ENCODE results near the gene BSG.

BSG gene

DNA sequence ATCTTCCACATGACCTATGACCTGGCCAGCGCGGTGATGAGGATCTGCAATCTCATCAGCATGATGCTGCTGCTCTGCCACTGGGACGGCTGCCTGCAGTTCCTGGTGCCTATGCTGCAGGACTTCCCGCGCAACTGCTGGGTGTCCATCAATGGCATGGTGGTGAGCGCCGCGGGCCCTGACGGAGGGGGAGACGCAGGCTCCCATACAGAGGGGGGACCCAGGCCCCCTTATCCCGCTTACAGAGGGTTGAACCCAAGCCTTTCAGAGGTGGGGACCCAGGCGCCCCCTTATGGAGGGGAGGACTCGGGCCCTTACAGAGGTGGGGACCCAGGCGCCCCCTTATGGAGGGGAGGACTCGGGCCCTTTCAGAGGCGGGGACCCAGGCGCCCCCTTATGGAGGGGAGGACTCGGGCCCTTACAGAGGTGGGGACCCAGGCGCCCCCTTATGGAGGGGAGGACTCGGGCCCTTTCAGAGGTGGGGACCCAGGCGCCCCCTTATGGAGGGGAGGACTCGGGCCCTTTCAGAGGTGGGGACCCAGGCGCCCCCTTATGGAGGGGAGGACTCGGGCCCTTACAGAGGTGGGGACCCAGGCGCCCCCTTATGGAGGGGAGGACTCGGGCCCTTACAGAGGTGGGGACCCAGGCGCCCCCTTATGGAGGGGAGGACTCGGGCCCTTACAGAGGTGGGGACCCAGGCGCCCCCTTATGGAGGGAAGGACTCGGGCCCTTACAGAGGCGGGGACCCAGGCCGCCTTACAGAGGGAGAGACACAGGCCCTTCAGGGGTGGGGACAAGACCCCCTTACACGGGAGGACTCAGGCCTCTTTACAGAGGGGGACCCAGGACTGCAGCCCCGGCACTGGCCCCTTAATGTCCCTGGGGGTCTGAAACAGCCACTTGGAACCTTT is 32.9 kb downstream of the BSG start:
- DNase-seq: peak; percentile 73

DNA sequence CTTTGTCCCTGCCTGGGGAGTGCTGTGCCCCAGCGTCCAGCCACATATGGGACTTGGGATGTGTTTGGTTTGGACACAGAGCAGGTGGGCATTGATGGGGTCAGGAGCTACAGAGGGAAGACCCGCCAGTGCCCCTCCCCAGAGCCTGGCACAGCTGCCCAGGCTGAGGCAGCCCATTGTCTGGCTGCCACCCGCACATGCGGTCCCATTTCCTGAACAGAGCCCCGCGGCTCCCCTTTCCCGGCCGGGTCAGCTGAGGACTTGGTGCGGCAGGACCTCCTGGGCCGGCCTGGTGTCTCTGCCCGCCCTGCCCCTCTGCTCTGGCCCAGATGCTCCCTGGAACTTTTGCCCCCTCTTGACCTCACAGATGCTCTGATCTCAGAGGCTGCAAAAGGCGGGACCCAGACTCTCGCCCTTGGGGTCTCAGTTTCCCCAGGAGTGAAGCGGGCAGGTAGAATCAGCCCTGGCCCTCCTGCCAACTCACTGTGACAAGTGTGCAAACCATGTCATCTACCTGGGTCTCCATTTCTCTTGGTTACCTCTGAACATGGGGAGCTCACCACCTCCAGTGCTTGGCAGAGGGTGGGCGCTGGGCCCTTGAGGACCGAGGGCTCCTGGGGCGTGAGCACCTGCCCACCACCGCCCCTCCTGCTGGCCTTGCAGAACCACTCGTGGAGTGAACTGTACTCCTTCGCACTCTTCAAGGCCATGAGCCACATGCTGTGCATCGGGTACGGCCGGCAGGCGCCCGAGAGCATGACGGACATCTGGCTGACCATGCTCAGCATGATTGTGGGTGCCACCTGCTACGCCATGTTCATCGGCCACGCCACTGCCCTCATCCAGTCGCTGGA is 35.1 kb downstream of the BSG start:
- DNase-seq: no peak

DNA sequence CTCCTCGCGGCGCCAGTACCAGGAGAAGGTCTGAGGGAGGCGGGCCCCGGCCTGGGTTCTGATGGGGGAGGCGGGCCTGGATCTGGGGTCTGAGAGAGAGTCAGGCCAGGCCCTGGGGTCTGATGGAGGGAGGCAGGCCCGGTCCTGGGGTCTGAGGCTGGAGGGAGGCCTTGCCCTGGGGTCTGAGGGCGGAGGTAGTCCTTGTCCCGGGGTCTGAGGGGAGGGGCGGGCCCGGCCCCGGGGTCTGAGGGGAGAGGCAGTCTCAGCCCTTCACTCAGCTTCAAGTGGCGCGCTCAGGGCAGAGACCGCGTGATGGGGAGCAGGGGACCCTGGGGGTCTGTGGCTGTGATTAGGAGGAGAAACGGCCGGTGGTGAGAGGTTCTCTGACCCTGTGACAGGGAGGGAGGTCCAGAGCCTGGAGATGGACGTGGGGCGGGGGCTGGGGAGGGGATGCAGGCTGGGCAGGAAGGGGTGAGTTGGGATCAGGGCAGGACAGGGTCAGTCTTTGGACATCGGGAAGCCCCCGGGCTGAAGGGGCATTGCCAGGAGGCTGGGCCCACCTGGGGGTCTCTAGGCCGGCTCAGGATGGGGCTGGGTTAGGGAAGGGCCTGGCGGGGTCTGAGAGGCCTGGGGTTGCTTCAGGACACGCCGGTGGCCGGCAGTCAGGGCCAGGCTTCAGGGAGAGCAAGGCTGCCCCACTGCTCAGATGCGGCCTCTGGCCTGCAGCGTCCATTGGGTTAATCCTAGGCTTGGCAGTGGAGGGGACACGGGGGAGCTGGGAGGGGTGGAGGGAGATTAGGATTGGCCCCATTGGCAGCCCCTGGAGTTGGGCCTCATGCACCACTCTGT is 36.0 kb downstream of the BSG start:
- no peak for DNase-seq

DNA sequence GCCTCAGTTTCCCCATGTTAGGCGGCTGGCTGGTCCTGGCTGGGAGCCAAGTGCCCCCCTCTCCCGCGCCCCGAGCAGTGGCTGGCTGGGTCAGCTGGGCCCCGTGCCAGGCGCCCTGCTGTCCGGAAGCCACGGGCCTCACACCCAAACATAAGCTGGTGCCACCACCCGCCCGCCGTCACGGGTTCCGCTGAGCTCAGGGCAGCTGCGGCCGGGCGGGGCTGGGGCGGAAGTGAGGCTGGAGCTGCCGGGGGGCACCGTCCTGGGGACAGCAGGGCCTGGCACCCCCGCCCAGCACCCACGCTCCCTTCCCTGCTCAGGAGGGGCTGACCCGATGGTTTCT is 36.6 kb downstream of the BSG start:
- no peak for DNase-seq

DNA sequence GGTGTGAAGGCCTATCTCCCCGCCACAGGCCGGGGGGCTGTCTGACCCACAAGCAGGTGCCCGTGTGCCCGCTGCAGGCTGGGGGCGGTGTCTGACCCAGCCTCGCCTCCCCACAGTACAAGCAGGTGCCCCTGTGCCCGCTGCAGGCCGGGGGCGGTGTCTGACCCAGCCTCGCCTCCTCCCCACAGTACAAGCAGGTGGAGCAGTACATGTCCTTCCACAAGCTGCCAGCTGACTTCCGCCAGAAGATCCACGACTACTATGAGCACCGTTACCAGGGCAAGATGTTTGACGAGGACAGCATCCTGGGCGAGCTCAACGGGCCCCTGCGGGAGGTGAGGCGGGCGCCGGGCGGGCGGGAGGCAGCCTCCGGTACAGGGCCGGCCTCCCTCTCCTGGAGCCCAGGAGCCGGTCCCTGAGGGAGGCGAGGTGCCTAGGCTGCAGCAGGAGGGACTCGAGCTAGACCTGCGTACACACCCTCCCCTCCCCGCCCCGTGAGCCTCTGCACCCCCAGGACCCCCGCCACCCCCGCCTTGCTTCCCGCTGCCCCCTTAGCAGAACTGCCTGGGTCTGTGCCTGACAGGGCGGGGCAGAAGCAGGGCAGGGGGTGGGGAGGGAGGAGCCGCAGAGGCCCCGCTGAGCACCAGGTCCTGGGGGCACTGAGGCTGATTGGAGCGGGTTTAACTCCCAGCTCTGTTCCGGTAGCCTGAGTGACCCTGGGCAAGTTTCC is 37.8 kb downstream of the BSG start:
- peak; percentile 53 for DNase-seq

DNA sequence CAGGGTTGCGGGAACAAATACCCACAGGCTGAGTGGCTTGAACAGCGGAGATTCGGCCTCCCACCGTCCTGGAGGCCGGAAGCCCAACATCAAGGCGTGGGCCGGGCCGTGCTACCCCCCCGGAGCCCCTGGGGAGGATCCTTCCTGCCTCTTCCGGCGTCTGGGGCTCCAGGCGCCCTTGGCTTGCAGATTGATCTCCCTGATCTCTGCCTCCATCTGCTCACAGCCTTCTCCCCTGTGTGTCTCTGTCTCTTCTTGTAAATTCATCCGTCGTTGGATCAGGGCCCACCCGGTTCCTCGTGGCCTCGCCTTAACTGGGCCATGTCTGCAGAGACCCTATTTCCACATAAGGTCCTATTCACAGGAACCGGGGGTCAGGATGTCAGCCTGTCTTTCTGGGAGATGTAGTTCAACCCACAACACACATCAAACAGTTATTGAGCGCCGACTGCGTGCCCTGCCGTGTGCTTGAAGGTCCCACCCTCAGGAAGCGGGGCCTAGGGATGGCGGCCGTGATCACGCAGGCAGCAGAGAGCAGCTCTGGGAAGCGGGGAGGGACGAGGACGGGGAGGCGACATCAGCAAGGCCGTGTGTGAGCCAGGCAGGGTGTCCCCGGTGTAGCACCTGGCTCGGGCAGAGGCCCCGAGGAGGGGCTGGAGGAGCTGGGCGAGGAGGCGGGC is 38.5 kb downstream of the BSG start:
- peak; percentile 72 for DNase-seq

DNA sequence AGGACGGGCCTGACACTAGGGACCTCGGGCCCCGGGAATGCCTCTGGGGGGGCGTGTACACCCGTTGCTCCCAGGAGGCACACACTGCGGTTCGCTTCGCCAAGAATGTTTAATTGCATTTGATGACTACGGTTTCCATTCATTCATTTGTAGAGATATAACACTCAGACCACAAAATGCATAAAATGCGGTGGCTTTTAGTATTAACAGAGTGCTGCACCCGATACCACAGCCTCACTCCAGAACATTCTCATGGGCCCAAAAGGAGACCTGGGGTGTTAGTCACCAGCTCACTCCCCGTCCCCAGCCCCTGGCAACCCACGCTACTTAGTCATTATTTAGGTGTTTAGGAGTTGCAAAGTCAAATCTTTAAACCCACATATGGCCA is 39.1 kb downstream of the BSG start:
- DNase-seq: peak; percentile 86

DNA sequence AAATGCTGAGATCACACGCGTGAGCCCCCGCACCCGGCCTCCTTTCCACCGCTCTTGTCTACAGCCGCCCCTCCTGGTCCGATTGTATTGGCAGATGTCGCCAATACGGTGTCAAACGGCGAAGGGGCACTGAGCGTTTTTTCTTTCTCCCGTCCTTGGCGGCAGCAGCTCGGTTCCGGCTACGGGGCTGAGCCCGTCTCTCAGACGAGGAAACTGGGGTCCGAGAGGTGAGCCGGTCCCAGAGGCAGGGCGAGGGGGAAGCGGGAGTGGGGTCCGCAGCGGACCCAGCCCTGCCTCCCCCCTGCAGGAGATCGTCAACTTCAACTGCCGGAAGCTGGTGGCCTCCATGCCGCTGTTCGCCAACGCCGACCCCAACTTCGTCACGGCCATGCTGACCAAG is 40.5 kb downstream of the BSG start:
- DNase-seq: no peak

DNA sequence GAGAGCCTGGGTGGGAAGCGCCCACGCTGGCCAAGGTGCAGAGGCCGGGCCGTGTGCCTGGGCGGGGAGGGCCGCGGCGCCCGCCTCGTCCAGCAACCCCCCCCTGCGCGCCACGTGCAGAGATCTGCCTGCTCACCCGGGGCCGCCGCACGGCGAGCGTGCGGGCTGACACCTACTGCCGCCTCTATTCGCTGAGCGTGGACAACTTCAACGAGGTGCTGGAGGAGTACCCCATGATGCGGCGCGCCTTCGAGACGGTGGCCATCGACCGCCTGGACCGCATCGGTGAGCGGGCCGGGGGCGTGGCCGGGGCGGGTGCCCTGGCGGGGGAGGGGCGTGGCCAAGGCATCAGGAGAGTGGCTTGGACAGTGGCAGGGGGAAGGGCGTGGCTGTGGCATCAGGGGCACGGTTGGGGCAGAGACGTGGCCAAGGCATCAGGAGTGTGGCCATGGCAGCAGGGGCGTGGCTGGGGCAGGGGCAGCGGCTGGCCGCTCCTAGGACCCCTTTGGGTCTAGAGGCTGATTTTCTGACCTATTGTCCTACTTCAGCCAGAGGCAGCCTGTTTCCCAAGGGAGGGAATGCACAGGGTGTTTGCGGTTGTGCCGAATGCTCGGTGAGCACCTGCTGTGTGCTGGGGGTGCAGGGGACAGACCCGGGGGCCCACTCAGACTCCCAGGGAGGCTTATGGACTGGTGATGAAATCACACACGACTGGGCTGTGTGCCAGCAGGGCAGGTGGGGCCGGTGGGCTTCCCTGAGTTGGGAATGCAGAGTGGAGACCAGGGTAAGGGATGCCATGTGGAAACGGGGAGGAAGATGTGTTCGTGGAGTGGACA is 41.6 kb downstream of the BSG start:
- no peak for DNase-seq

DNA sequence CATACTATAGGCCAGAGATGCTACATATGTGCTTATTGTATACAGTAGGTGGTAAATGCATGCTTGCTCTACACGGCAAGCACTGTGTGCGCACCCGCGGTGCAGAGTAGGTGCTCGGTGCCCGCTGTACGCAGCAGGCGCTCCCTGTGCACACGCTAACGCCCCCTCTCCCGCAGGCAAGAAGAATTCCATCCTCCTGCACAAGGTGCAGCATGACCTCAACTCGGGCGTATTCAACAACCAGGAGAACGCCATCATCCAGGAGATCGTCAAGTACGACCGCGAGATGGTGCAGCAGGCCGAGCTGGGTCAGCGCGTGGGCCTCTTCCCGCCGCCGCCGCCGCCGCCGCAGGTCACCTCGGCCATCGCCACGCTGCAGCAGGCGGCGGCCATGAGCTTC is 43.2 kb downstream of the BSG start:
- DNase-seq: no peak

DNA sequence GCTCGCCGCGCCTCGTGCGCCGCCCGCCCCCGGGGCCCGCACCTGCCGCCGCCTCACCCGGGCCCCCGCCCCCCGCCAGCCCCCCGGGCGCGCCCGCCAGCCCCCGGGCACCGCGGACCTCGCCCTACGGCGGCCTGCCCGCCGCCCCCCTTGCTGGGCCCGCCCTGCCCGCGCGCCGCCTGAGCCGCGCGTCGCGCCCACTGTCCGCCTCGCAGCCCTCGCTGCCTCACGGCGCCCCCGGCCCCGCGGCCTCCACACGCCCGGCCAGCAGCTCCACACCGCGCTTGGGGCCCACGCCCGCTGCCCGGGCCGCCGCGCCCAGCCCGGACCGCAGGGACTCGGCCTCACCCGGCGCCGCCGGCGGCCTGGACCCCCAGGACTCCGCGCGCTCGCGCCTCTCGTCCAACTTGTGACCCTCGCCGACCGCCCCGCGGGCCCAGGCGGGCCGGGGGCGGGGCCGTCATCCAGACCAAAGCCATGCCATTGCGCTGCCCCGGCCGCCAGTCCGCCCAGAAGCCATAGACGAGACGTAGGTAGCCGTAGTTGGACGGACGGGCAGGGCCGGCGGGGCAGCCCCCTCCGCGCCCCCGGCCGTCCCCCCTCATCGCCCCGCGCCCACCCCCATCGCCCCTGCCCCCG is 43.8 kb downstream of the BSG start:
- DNase-seq: no peak

DNA sequence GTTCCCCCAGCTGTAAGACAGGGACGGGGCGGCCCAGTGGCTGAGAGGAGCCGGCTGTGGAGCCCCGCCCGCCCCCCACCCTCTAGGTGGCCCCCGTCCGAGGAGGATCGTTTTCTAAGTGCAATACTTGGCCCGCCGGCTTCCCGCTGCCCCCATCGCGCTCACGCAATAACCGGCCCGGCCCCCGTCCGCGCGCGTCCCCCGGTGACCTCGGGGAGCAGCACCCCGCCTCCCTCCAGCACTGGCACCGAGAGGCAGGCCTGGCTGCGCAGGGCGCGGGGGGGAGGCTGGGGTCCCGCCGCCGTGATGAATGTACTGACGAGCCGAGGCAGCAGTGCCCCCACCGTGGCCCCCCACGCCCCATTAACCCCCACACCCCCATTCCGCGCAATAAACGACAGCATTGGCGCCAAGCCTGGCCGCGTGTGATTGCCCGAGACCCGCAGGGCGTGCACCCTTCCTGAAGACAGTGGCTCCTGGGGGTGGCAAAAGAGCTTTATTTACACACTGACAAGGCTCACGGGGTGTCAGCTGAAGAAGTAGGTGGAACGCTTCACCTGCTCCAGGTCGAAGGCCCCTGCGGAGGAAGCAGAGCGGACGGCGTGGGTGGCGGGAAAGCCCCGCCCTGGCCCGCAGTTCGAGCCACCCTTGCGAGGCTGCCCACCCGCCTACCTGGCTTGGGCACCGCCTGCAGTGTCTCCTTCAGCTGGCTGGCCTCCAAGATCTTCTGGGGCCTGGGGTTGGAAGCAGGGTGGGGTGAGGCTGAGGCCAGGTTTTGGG is 44.5 kb downstream of the BSG start:
- no peak for DNase-seq

DNA sequence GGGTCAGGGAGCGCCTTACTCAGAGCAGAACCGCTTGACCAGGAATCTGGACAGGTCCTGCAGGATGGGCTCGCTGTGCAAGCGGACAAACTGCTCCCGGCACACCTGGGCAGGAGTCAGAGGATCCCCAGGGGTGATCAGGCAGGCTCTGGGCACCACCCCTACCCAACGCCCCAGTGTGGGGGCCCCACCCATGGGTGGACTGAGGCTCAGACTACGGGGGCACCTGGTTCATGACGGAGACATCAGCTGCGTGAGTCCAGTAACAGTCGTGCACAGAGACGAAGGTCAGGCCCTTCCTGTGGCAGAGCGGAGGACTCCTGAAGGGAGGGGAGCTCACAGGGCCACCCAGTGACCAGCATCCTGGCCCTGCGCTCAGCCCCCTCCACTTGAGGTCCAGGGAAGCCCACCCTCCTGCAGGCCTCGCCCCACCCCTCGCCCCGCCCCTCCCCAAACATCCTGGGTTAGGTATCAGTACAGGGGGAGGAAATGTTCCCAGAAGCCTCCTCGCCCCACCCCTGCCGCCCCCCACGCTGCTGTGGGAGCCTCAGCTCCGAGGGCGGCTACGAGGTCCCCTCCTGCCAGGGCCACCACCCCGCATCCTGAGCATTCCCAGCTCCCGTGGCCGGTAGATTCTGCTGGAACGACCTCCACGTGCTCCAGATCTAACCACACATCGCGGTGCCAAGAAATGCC is 45.3 kb downstream of the BSG start:
- DNase-seq: no peak

DNA sequence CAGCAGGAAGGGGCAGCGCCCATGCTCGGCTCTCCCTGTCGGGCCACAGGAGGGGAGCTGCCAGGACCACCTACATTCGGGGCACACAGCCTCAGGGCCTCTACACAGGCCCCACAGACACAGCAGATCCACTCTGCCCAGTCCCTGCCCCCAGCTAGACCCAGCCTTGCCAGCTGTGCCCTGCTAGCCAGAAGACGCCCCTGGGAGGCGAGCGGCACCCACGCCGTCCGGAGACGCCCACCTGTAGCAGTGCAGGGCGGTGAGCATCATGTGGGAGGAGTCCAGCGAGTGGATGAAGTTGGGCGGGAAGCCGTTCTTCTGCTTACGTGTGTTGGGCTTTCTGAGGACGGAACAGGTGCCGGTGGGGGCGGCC is 45.8 kb downstream of the BSG start:
- DNase-seq: no peak

DNA sequence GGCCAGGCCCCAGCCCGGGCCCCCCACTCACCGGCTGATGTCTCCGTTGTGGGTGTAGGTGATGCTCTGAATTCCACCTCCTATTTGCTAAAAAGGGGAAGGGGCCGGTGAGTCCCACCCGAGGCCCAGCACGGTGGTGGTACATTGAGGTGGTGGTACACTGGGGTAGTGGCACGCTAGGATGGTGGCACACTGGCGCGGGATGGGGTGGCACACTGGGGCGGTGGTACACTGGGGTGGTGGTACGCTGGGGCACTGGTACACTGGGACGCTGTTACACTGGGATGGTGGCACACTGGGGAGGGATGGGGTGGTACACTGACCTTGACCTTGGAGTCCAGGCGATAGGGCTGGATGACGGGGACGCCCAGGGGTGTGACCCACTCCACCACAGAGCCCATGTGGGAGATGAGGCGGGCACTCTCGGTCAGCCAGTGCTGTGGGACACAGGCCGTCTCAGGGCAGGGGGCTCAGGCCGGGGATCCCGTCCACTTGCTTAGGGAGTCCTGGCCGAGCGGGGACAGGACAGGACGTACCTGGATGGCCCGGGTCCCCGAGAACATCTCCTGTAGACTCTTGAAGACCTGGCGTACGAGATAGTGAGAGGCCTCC is 46.4 kb downstream of the BSG start:
- no peak for DNase-seq

DNA sequence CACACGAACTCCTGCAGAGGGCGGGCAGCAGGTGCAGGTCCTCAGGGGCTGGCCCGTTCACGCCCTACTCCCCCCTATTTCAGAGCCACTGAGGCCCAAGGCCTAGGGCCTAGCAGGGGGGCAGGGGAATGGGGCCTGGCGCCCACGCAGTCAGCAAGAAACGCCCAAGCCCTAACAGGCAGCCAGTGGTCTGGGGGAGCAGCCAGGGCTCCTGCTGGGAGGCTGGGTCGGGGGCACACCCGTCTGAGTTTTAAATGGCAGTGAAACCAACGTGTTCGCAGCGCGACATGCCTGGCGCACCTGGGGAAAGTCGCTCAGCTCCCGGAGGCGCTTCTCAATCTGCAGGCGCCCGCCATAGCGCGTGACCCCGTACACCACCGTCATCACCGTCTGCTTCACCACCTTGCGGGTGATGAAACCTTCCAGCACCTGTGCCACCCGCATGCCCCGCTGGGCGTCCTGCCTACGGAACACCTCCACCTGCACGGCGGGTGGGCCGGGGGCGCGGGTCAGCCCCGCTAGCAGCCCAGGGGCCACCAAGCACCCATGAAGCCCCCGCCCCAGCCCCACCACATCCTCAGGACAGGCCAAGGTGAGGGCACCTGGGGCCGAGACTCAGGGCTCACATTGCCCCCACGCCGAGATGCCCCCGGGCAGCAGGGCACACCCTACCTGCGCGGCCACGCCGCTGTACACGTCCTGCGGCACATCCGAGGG is 47.0 kb downstream of the BSG start:
- no peak for DNase-seq

DNA sequence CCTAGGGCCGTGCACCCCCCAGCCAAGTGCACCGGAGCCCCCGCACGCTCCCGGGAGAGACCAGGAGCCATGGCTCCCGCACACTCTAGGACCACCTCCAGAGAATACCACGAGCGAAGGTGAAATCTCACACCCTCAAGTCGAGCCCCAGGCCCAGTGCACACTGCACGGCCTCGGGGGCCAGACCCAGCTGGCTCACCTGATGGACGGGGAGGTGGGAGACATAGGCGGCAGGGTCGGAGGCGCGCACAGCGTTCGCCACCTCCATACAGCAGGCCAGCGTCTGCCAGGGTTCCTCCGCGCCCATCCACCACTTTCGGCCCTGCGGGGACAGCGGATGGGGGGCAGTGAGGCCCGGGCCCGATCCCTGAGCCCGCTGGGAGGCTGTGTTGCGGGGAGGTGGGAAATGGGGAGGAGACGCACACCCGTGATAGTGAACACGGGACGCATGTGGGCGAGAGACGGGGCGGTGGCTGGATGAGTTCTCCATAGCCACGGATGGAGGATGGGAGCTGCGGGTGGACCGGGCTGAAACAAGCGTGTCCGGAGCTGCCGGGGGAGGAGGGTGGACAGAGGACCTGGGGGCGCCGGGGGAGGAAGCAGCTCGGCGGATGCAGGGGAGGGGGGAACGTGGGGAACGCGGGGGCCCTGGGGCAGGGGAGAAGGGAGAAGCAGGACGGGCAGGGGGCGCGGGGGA is 47.9 kb downstream of the BSG start:
- no peak for DNase-seq
